Endothelial cell of umbilical vein (primary cell): Measurements from ENCODE around the gene TSFM.

Experiments used
- EZH2 ChIP-seq: IDR thresholded peaks from 2 replicates; pipeline ENCODE4 v1.6.1; 2012; ENCODE audit warnings: borderline replicate concordance, low read depth, mild to moderate bottlenecking, moderate library complexity, low read length, inconsistent platforms; ENCODE audit not compliant: severe bottlenecking
- JUN ChIP-seq: IDR thresholded peaks from 2 replicates; pipeline ENCODE4 v1.6.1; 2011; ENCODE audit warnings: borderline replicate concordance, low read depth; ENCODE audit not compliant: insufficient read length, insufficient read depth
- MYC ChIP-seq: IDR thresholded peaks from one replicate; pipeline ENCODE4 v1.6.1; 2011; ENCODE audit warnings: mild to moderate bottlenecking, low read depth, low read length
- POLR2A ChIP-seq: IDR thresholded peaks from 2 replicates; pipeline ENCODE4 v1.6.1; 2012; ENCODE audit warnings: low read depth, mild to moderate bottlenecking, control low read depth, low read length
- POLR2AphosphoS5 ChIP-seq: IDR thresholded peaks from 2 replicates; pipeline ENCODE4 v1.6.1; 2012; ENCODE audit warnings: low read depth, mild to moderate bottlenecking, control low read depth, low read length, moderate library complexity; ENCODE audit not compliant: insufficient read depth
- TF ChIP-seq, protein P1 (sequence below), 2 donors: IDR thresholded peaks; 1 replicate in 1 of 2; 2 replicates in 1 of 2; pipeline ENCODE4 v1.5.1; 2011; ENCODE audit warnings: low read length in 2 of 2, mild to moderate bottlenecking in 2 of 2, moderate library complexity in 2 of 2, control low read depth in 1 of 2, inconsistent platforms in 1 of 2, low read depth in 1 of 2; ENCODE audit not compliant: insufficient read depth in 1 of 2; ENCODE audit errors: extremely low read depth in 1 of 2
- TF ChIP-seq, protein P2 (sequence below): IDR thresholded peaks from 2 replicates; pipeline ENCODE4 v1.6.1; 2011; ENCODE audit not compliant: insufficient read depth, insufficient read length

DNA sequence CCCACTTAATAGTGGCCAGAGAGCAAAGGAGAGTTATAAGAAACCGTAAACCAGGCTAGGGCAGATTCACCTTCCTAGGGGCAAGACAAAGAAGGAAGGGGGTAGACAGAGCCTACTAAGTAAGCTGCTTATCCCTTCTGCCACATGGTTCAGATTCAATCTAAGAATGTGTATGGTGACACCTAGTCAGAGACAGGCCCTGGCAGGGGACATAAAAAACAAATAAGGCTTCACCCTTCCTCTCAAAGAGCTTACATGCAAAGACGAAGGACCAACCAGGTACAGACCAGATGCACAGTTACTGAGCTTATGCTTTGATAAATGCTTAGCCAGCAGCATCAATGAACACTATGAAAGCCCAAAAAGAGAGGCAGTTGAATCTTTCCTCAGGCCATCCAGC, 20.1 kb upstream of the TSFM start:
- TF ChIP-seq, protein P1, sequence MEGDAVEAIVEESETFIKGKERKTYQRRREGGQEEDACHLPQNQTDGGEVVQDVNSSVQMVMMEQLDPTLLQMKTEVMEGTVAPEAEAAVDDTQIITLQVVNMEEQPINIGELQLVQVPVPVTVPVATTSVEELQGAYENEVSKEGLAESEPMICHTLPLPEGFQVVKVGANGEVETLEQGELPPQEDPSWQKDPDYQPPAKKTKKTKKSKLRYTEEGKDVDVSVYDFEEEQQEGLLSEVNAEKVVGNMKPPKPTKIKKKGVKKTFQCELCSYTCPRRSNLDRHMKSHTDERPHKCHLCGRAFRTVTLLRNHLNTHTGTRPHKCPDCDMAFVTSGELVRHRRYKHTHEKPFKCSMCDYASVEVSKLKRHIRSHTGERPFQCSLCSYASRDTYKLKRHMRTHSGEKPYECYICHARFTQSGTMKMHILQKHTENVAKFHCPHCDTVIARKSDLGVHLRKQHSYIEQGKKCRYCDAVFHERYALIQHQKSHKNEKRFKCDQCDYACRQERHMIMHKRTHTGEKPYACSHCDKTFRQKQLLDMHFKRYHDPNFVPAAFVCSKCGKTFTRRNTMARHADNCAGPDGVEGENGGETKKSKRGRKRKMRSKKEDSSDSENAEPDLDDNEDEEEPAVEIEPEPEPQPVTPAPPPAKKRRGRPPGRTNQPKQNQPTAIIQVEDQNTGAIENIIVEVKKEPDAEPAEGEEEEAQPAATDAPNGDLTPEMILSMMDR (IDR thresholded peaks at IDR 0.05; ENCODE audit: extremely low read depth in 1 of 2, insufficient read depth in 1 of 2, low read depth in 1 of 2, low read length in 2 of 2): no peak
- TF ChIP-seq POLR2A (no peak), EZH2 (no peak), POLR2AphosphoS5 (no peak), JUN (no peak), MYC (no peak)
- TF ChIP-seq, protein P2, sequence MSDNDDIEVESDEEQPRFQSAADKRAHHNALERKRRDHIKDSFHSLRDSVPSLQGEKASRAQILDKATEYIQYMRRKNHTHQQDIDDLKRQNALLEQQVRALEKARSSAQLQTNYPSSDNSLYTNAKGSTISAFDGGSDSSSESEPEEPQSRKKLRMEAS: no peak
